Activated T-cell treated with anti-CD3 and anti-CD28 coated beads, Interleukin-2, amount 50 U/mL, for 24 hours (primary cell): Measurements from ENCODE around the gene EXOC3.
A peak's percentile ranks its signal among the peaks of the same experiment; 100 is the strongest.
"Not testable (repeated sequence)": the region's sequence is repeated elsewhere in the genome, so short reads cannot be mapped to it uniquely, and the experiment has no call there.

Experiments used
- DNase-seq: peaks from one replicate; pipeline ENCODE4 v3.0.0-alpha.2; 2020
- H3K27ac Mint-ChIP-seq: 2 replicates; pipeline ENCODE4 v1.8.0; 2020; ENCODE audit warnings: mild to moderate bottlenecking, mixed read lengths
- H3K27me3 Mint-ChIP-seq: 2 replicates; pipeline ENCODE4 v1.8.0; 2020; ENCODE audit warnings: mixed read lengths
- H3K36me3 Mint-ChIP-seq: 2 replicates; pipeline ENCODE4 v1.8.0; 2020; ENCODE audit warnings: low read depth, mixed read lengths
- H3K4me1 Mint-ChIP-seq: 2 replicates; pipeline ENCODE4 v1.8.0; 2020; ENCODE audit warnings: low read depth, mixed read lengths
- H3K4me3 Mint-ChIP-seq: 2 replicates; pipeline ENCODE4 v1.8.0; 2020; ENCODE audit warnings: mild to moderate bottlenecking, moderate library complexity, mixed read lengths
- H3K9me3 Mint-ChIP-seq: 2 replicates; pipeline ENCODE4 v1.8.0; 2020; ENCODE audit warnings: mixed read lengths

EXOC3 gene

GRCh38 chr5:472656-473550, 29.9 kb downstream of the EXOC3 start:
- peaks cover 41% of the 10 kb centered on the region for H3K36me3 Mint-ChIP-seq
- no peaks in the 10 kb centered on the region for H3K9me3 Mint-ChIP-seq
- peaks cover 14% of the 10 kb centered on the region for H3K27me3 Mint-ChIP-seq
- H3K4me3 Mint-ChIP-seq = peak overlapping the region; percentile 88
- DNase-seq = peak; percentile 96
- peaks cover 30% of the 10 kb centered on the region for H3K4me1 Mint-ChIP-seq
- peak overlapping the region; percentile 92 for H3K27ac Mint-ChIP-seq

- H3K27ac Mint-ChIP-seq = peak overlapping the region; percentile 75
- DNase-seq = peak; percentile 70
- H3K36me3 Mint-ChIP-seq = peaks cover 37% of the 10 kb centered on the region
- no peaks in the 10 kb centered on the region for H3K9me3 Mint-ChIP-seq
- peaks cover 14% of the 10 kb centered on the region for H3K27me3 Mint-ChIP-seq
- H3K4me3 Mint-ChIP-seq = peak overlapping the region; percentile 86
- peaks cover 30% of the 10 kb centered on the region for H3K4me1 Mint-ChIP-seq
Measured at GRCh38 chr5:473551-474192, 30.7 kb downstream of the EXOC3 start.

DNA sequence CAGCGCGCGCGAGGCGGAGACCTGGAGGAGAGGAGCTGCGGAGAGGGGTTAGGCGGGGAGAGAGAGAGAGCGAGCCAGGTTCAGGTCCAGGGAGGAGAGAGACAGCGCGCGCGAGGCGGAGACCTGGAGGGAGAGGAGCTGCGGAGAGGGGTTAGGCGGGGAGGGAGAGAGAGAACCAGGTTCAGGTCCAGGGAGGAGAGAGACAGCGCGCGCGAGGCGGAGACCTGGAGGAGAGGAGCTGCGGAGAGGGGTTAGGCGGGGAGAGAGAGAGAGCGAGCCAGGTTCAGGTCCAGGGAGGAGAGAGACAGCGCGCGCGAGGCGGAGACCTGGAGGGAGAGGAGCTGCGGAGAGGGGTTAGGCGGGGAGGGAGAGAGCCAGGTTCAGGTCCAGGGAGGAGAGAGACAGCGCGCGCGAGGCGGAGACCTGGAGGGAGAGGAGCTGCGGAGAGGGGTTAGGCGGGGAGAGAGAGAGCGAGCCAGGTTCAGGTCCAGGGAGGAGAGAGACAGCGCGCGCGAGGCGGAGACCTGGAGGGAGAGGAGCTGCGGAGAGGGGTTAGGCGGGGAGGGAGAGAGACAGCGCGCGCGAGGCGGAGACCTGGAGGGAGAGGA, 31.4 kb downstream of the EXOC3 start:
- H3K27ac Mint-ChIP-seq, H3K9me3 Mint-ChIP-seq: not testable (repeated sequence)
- Mint-ChIP-seq H3K4me3 (peak overlapping the region; percentile 86), H3K36me3 (peaks cover 30% of the 10 kb centered on the region), H3K4me1 (peaks cover 30% of the 10 kb centered on the region), H3K27me3 (peaks cover 14% of the 10 kb centered on the region)
- DNase-seq = peak; percentile 44

GRCh38 chr5:474840-475661, 32.1 kb downstream of the EXOC3 start:
- H3K36me3 Mint-ChIP-seq = peaks cover 23% of the 10 kb centered on the region
- H3K4me3 Mint-ChIP-seq = peak overlapping the region; percentile 77
- H3K27me3 Mint-ChIP-seq = peaks cover 16% of the 10 kb centered on the region
- no peak overlapping the region for H3K27ac Mint-ChIP-seq
- no peaks in the 10 kb centered on the region for H3K9me3 Mint-ChIP-seq
- peaks cover 23% of the 10 kb centered on the region for H3K4me1 Mint-ChIP-seq
- peak; percentile 58 for DNase-seq

GRCh38 chr5:475704-476101, 32.7 kb downstream of the EXOC3 start:
- Mint-ChIP-seq H3K4me1 (peaks cover 17% of the 10 kb centered on the region), H3K4me3 (peak overlapping the region; percentile 77), H3K9me3 (no peaks in the 10 kb centered on the region), H3K27me3 (peaks cover 20% of the 10 kb centered on the region), H3K36me3 (peaks cover 16% of the 10 kb centered on the region), H3K27ac (no peak overlapping the region)
- DNase-seq = no peak

- no peak overlapping the region for H3K27ac Mint-ChIP-seq
- DNase-seq = no peak
- H3K4me3 Mint-ChIP-seq = peak overlapping the region; percentile 41
- peaks cover 24% of the 10 kb centered on the region for H3K27me3 Mint-ChIP-seq
- peaks cover 11% of the 10 kb centered on the region for H3K36me3 Mint-ChIP-seq
- H3K9me3 Mint-ChIP-seq = no peaks in the 10 kb centered on the region
- peaks cover 12% of the 10 kb centered on the region for H3K4me1 Mint-ChIP-seq
Measured at GRCh38 chr5:476102-476813, 33.3 kb downstream of the EXOC3 start.

DNA sequence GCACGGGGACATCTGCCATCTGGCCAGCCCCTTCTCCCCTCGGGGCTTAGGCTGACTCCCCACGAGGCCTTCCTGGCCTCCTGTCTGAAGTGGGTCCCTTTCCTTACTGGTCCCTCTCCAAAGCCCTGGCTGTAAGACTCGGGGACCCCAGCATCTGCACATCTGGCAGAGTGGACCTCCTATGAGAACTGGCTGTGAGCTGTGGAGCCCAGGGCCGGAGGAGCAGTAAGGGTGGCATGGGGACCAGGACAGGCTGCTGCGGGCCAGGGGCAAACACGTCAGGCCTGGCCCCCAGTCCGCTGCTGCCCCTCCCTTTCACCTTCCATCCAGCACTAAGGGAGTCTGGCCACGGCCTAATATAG, 33.8 kb downstream of the EXOC3 start:
- peaks cover 27% of the 10 kb centered on the region for H3K27me3 Mint-ChIP-seq
- peaks cover 5% of the 10 kb centered on the region for H3K36me3 Mint-ChIP-seq
- peaks cover 7% of the 10 kb centered on the region for H3K4me1 Mint-ChIP-seq
- no peak for DNase-seq
- H3K4me3 Mint-ChIP-seq = no peak overlapping the region
- no peaks in the 10 kb centered on the region for H3K9me3 Mint-ChIP-seq
- H3K27ac Mint-ChIP-seq = no peak overlapping the region

- H3K4me3 Mint-ChIP-seq = no peak overlapping the region
- no peaks in the 10 kb centered on the region for H3K9me3 Mint-ChIP-seq
- DNase-seq = no peak
- H3K27me3 Mint-ChIP-seq = peaks cover 27% of the 10 kb centered on the region
- H3K36me3 Mint-ChIP-seq = peaks cover 2% of the 10 kb centered on the region
- peaks cover 4% of the 10 kb centered on the region for H3K4me1 Mint-ChIP-seq
- H3K27ac Mint-ChIP-seq = no peak overlapping the region
Measured at GRCh38 chr5:477247-477646, 34.3 kb downstream of the EXOC3 start.

GRCh38 chr5:477871-478270, 34.9 kb downstream of the EXOC3 start:
- H3K36me3 Mint-ChIP-seq = peaks cover 2% of the 10 kb centered on the region
- DNase-seq = no peak
- H3K4me3 Mint-ChIP-seq = no peak overlapping the region
- H3K27me3 Mint-ChIP-seq = peaks cover 27% of the 10 kb centered on the region
- no peak overlapping the region for H3K27ac Mint-ChIP-seq
- H3K4me1 Mint-ChIP-seq = peaks cover 4% of the 10 kb centered on the region
- no peaks in the 10 kb centered on the region for H3K9me3 Mint-ChIP-seq

DNA sequence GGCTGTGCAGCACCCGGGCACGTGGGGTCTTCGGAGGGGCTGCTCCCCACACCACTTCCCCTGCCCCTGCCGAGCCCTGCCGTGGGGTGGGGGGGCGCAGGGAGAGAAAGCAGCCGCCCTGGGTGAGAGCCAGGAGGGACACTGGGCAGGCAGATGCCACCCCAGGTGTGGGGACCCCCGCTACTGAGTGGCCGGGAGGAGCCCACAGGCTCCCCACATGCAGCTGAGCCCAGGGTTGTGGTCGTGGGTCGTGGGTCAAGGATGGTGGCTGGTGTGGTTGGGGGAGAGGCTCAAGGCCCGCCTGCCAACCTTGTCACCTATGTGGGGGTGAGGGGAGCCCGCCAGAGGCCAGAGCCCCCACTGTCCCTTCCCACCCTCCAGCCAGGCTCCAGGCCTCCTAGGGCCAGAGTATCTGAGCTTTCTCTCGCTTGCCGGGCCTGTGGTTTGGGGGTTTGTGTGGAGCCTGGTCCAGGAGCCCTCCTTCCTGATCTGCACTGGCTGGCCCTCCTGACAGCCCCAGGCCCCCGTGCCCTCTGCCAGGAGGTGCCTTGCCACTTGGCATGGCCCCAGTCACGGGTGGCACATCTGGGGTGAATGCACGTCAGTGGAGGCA, 35.5 kb downstream of the EXOC3 start:
- Mint-ChIP-seq H3K27me3 (peaks cover 27% of the 10 kb centered on the region), H3K9me3 (no peaks in the 10 kb centered on the region), H3K4me3 (no peak overlapping the region), H3K4me1 (peaks cover 4% of the 10 kb centered on the region), H3K36me3 (peaks cover 2% of the 10 kb centered on the region), H3K27ac (no peak overlapping the region)
- no peak for DNase-seq

- no peaks in the 10 kb centered on the region for H3K9me3 Mint-ChIP-seq
- H3K27ac Mint-ChIP-seq = no peak overlapping the region
- peaks cover 3% of the 10 kb centered on the region for H3K4me1 Mint-ChIP-seq
- H3K4me3 Mint-ChIP-seq = no peak overlapping the region
- no peak for DNase-seq
- H3K36me3 Mint-ChIP-seq = peaks cover 2% of the 10 kb centered on the region
- H3K27me3 Mint-ChIP-seq = peaks cover 27% of the 10 kb centered on the region
Measured at GRCh38 chr5:478982-479535, 36.1 kb downstream of the EXOC3 start.

GRCh38 chr5:479566-480319, 36.8 kb downstream of the EXOC3 start:
- Mint-ChIP-seq H3K4me3 (no peak overlapping the region), H3K36me3 (peaks cover 2% of the 10 kb centered on the region), H3K27me3 (peaks cover 28% of the 10 kb centered on the region), H3K4me1 (peaks cover 3% of the 10 kb centered on the region), H3K9me3 (no peaks in the 10 kb centered on the region), H3K27ac (no peak overlapping the region)
- DNase-seq = no peak

DNA sequence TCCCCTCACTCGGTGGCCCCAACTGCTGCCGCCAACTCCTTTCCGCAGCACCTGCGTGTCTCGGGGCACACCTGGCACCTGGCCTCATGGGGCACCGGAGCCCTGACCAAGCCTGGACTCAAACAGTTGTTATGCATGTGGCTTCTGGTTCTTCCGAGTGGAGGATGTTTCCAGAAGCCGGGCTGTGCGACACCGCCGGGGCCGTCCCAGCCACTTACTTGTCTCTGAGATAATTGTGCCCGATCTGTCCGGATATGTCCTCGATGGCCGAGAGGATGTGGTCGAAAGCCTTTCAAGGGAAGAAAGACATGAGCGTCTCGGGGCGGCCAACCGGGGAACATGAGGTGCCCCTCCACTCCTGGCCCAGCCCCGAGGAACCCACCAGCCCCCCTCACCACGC, 38.4 kb downstream of the EXOC3 start:
- no peaks in the 10 kb centered on the region for H3K9me3 Mint-ChIP-seq
- peaks cover 11% of the 10 kb centered on the region for H3K4me1 Mint-ChIP-seq
- no peak overlapping the region for H3K27ac Mint-ChIP-seq
- no peaks in the 10 kb centered on the region for H3K36me3 Mint-ChIP-seq
- H3K27me3 Mint-ChIP-seq = peaks cover 32% of the 10 kb centered on the region
- no peak overlapping the region for H3K4me3 Mint-ChIP-seq
- no peak for DNase-seq
